GM19023 (cell line): ENCODE data around the gene BCAS2.
A peak's percentile ranks its signal among the peaks of the same experiment; 100 is the strongest.

Experiments
- ATAC-seq: cut with Tn5 transposase; IDR thresholded peaks from one replicate; pipeline ENCODE4 v1.9.1; 2021; ENCODE audit warnings: mild to moderate bottlenecking, moderate library complexity; ENCODE audit not compliant: unreplicated experiment

BCAS2 gene

DNA sequence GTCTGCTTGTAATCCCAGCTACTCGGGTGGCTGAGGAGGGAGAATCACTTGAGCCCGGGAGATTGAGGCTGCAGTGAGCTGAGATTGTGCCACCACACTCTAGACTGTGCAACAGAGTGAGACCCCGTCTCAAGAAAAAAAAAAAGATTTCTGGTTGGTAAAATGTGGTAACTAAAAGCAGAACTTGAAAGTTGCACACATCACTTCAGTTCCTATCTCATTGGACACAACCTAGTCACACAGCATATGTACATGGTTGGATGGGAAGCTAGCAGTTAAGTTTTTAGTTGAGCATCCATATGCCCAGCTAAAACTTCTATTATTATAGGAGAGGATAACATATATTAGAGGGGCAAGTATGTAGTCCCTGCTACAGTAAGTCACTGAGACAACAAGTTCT lies 22.1 kb downstream of the BCAS2 start:
- ATAC-seq: peak; percentile 54

DNA sequence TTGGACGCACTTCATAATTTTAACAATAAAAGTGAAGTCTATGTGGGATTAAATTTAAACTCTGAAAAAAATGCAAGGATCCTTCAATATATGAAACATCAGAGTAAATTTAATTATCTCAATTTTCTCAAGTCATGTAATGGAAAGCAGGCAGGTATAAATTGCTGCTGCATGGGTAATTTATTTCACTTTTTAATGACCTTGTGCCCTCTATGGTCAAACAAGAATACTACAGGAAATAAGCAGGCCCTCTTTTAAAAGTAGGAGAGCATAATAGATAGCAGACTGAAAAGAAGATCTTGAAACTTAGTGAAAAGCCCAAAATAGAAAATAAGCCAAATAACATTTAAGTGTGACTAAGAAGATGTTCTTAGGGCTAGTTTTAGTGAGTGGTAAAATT lies 22.9 kb downstream of the BCAS2 start:
- no peak for ATAC-seq

DNA sequence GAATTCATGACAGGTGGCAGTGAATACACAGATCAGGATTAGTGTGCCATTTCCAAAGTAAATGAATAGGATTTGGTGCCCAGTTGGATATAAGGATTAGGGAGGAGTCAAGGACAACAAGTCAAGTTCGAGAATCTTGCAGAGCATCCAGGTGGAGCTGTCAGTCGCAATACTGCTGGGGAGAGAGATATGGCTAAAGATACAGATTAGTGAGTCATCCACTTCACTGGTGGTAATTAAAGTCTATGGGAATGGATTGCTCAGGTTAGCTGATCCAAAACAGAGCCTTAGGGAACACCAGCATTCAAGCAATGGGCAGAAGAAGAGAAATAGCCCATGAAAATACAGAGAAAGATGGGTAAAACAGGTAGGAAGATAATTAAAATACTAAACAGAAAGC lies 26.8 kb downstream of the BCAS2 start:
- no peak for ATAC-seq

DNA sequence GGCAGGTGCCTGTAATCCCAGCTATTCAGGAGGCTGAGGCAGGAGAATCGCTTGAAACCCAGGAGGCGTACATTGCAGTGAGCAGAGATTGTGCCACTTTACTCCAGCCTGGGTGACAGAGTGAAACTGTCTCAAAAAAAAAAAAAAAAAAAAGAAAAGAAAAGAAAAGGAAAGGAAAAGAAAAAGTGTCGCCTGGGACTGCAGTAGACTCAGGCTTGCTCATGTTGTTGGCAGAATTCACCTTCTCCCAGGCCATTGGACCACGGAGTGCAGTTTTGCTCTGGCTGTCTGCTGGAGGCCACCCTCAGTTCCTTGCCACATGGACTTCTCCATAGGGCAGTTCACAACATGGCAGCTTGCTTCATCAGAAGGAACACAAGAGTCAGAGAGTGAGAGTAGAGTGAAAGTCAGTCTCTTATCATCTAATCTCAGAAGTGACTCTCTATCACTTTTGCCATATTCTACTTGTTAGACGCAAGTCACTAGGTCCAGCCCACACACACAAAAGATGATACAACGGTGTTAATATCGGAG lies 29.2 kb downstream of the BCAS2 start:
- ATAC-seq: no peak

DNA sequence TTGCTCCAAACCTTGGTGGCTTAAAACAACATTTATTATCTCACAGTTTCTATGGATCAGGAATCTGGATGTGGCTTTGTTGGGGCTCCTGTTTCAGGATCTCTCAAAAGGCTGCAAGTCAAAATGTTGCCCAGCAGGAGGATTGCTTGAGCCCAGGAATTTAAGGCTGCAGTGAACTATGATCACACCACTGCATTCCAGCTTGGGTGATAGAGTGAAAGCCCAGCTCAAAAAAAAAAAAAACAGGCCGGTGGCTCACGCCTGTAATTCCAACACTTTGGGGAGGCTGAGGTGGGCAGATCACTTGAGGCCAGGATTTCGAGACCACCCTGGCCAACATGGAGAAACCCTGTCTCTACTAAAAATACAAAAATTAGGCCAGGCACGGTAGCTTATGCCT lies 30.0 kb downstream of the BCAS2 start:
- no peak for ATAC-seq

DNA sequence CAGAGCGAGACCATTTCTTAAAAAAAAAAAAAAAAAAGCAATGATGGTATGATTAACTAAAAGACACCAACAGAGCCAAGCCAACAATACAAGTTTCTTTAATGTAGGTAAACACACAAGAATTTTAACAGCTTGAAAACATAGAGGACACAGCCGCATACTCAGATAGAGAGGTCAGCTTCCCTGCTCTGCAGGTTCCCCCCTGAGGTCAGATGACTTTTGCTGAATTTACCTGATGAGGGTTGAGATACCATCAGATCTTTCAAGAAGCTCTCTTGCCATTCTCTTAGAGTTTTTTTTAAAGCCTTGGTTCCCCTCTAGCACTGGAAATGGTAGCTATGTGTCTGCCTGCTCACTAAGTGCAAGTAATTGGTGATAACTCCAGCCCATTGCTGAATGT lies 31.1 kb downstream of the BCAS2 start:
- ATAC-seq: no peak

DNA sequence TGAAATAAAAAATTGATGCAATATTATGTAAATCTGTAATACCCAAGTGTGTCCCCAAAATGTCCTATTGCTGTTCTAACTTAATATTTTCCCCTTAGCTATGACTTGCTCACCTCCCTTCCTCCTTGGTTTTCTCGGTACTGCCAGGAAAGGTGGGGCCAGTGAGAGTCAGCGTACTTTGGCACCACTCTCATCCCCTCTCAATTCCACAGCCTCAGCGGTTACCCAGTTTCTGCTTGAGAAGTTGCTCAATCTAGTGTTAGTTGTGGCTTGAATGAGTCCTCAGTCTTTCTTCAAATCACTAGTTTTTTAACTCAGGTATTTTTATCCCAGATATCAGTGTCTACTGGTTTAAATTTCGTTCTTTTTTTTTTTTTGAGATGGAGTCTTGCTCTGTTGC lies 32.3 kb downstream of the BCAS2 start:
- no peak for ATAC-seq

DNA sequence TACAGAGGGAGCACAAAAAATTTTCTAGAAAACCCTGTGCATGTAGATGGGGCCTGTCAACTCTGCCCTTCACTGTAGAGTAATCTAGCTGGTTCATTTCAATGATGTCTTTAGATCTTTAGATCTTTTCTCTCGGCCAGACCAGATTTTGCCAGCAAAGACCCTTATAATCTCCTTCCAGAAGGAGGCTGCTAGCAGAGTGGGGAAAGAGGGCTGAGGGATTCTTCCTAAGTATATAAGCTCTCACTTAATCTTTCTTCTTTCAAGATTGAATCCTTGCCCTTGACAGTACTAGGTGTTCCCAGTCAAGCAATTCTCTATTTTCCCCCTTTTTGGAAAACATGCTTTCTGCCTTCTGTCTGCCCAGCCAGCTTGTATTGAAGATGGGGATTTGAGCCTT lies 34.3 kb downstream of the BCAS2 start:
- no peak for ATAC-seq

DNA sequence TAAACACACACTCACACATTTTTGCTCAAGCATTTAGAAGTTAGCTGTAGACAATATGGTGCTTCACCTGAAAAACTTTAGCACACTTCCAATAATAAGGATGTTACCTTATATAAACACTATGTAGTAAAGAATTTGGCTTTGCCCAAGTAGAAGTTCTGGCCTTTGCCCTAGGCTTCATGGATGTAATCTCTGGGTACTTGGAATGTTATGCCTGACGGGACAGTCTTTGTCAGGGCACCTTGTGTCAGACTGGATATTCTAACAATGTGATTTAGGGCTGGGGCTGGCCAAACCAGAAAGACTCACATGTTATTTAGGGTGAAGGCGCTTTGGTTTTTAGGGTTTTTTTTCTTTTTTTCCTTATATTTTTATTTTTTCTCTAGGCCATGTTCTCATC lies 35.6 kb downstream of the BCAS2 start:
- ATAC-seq: no peak

DNA sequence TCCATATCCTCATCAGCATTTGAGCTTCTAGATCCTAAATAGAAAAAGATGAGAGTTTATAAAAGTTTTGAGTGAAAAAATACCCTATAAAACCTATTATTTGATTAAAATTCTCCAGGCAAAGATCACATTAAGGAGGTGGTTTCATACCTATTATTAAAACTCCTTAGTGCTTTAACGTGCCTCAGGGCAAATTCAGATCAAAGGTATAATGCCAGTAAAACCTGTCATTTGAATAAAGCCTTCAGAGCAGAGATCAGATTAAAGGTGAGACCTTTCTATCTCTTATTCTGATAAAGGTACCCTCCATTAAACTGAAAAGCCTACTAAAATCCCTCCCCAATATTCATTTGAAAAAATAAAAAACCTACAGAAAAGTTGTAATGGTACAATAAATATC lies 36.1 kb downstream of the BCAS2 start:
- no peak for ATAC-seq

DNA sequence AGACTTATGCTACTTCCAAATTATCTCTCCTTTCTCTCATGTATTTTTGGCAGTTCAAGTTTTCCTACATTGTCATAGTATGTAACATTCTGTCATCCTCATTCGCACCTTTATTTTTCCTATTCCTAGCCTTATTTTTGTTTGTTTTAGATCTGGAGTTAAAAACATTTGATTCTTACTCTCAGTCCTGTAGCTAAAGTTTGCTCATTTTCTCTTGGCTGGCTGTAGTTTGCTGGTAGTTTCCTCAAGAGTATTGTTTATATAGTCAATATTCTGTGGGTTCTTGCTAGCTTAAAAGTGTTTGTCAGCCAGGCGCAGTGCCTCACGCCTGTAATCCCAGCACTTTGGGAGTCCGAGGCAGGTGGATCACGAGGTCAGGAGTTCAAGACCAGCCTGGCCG lies 40.6 kb downstream of the BCAS2 start:
- no peak for ATAC-seq

DNA sequence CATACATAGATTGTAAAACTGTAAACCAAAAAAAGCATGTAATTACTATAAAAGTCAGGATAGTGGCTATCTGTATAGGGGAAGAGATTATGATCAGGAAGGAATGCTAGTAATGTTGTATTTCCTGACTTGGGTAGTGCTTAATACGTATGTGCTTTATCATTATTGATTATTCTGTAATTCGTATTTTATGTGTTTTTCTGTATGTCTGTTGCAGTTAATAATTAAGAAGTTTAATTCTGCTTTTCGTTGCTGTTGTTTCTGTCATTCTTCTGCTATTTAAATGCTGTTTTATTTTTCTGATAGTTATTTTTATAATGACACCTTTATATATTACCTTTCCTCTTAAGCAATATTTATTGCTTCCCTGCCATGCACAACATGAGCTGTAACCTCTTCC lies 41.1 kb downstream of the BCAS2 start:
- ATAC-seq: no peak

DNA sequence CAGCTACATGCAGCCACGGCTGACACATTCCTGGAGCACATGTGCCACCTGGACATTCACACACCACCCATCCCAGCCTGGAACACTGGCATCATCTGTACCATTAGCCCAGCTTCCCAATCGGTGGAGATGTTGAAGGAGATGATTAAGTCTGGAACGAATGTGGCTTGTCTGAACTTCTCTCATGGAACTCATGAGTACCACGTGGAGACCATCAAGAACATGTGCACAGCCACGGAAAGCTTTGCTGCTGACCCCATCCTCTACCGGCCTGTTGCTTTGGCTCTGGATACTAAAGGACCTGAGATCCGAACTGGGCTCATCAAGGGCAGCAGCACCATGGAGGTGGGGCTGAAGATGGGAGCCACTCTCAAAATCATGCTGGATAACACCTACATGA lies 45.4 kb downstream of the BCAS2 start:
- no peak for ATAC-seq

DNA sequence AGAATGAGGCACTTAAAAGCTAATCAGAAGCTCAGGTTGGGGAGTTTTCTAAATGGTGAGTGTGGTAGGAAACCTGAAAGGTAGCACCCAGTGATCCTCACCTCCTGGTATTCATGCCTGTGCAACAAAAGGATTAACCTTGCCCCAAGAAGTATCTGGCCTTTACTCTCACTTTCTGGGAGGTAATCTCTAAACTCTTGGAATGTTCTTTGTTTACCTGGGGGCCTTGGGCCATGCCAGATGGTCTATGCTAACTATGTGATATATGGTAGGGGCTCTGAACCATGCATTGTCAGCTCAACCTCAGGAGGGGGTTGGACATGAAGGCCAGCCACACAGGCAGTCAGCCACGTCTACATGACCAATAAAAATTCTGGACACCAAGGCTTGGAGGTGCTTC lies 46.0 kb downstream of the BCAS2 start:
- ATAC-seq: no peak

DNA sequence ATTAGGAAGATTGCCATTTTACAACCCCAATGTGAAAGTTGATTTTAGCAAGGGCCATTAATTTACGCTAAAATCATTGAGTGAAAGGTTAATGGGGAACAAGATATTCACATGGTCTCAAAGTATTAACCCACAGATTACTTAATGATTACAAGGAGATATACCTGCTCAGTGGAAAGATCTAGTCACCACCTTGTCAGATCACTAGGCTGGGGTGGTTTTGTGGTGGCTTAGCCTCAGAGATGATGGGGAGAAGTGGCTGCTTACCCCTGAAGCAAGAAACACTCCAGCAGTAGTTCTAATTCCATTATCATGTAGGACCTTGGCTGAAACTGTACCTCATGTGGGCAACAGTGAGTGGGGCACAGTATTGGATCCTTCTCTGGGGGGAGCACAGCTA lies 50.3 kb downstream of the BCAS2 start:
- ATAC-seq: no peak

DNA sequence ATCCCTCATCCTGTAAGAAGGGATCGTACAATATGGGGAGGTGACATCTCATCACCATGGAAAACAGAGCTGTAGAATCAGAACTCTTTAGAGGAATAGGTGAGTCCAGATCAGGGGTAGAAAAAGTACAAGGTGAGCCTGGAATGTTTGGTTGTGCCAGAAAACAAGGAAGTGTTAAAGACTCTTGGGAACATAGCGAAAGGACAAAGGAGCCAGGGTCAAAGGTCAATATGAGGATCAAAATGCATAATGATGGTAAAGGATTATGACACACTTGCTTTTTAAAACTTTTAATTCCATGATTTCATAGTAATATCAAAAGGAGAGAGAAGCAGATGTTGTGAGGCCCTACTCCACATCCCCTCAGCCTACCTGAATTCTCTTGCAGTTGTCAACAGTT lies 51.2 kb downstream of the BCAS2 start:
- ATAC-seq: no peak

DNA sequence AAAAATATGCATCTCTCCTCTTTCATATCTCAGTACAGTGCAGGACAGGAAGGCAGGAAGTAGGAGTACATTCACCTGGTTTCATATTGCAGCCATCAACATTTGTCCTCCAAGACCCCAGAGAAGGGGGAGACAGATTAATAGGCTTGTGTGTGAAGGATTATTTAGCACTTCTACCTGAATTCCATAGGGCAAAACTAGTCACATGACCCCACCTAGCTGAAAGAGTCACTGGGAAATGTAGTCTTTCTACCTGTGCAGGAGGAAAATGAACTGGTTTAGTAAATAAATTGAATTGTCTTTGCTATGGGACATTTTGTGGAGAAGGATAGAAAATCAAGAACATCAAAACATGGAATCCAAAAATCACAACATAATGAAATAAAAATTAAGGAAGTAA lies 56.5 kb downstream of the BCAS2 start:
- ATAC-seq: no peak

DNA sequence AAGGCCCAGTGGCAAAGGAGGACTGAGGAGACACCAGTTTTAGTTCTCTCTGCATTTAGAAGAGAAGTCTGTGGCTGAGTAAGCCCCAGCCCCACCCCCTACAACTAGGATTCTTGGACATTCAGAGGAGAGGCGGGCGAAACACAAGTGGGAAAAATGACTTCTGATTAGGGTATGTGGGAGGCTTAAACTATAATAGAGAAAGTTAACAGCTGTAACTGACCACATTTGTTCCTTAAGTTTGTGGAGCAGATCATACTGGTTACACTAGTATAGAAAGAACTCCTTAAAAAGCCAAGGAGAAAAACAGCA lies 59.2 kb downstream of the BCAS2 start:
- ATAC-seq: no peak

DNA sequence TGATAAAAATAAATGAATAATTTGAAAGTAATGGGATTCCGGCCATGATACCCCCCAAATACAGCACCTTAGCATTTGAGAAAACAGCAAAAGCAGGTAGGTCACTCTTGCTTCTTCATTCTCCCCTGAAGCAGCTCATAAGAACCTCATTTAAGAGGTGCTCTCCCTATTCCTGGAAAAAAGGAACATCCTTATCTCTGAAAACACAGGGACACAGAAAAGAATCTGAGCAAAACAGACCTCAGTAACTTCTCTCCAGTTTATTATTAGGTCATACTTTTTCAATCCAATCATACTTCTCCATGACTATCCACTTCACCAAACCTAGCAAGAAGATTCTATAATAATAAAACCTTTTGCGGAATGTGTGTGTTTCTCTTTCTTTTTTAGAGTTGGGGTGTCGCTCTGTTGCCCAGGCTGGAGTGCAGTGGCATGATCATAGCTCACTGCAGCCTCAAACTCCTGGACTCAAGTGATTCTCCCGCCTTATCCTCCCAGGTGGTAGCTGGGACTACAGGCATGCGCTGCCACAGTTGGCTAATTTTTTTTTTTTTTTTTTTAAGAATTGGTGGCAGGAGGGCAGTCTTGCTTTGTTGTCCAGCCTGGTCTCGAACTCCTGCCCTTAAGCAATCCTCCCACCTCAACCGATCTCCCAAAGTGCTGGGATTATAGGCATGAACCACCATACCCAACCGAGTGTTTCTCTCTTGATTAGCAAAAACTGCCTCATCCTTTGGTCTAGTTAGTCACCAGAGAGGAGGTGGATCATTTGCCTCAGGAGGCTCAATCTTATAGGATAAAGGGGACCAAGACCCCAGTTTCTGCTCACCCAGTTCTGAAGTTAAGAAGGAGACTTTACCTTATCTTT lies 59.8 kb downstream of the BCAS2 start:
- ATAC-seq: no peak
